Astrocyte (in vitro differentiated cells and primary cell): ENCODE results near the gene NSD2. TPM values are rescaled to one million over a fixed set of nuclear protein-coding genes. Genes with fewer than 3 reads are reported as not detected.

Experiments
- DNase-seq: peaks from one replicate; pipeline ENCODE4 v3.0.0-alpha.2; 2010; ENCODE audit warnings: low read depth
- FAIRE-seq: peaks from 2 replicates; lab custom pipeline; 2011; peaks lifted over from hg19 to GRCh38; lab: Jason Lieb, UNC
- H2AFZ ChIP-seq: 2 replicates; pipeline ENCODE4 v1.6.0; 2012; ENCODE audit warnings: low read depth, low read length, inconsistent platforms
- H3K27ac ChIP-seq: 2 replicates; pipeline ENCODE4 v1.5.1; 2011; ENCODE audit warnings: low read depth, low read length, inconsistent platforms
- H3K27me3 ChIP-seq: 2 replicates; pipeline ENCODE4 v1.6.0; 2011; ENCODE audit warnings: low read length, inconsistent platforms; ENCODE audit not compliant: insufficient read depth
- H3K36me3 ChIP-seq: 2 replicates; pipeline ENCODE4 v1.5.1; 2011; ENCODE audit warnings: low read length, inconsistent platforms; ENCODE audit not compliant: insufficient read depth
- H3K4me1 ChIP-seq: 2 replicates; pipeline ENCODE4 v1.5.1; 2011; ENCODE audit warnings: low read length, inconsistent platforms; ENCODE audit not compliant: insufficient read depth
- H3K4me2 ChIP-seq: 2 replicates; pipeline ENCODE4 v1.6.0; 2012; ENCODE audit warnings: low read length, inconsistent platforms
- H3K4me3 ChIP-seq: 2 replicates; pipeline ENCODE4 v1.5.1; 2011; ENCODE audit warnings: low read depth, mild to moderate bottlenecking, low read length, inconsistent platforms; ENCODE audit not compliant: insufficient read depth
- H3K79me2 ChIP-seq: 2 replicates; pipeline ENCODE4 v1.6.0; 2012; ENCODE audit warnings: mild to moderate bottlenecking, low read length, inconsistent platforms; ENCODE audit not compliant: insufficient read depth
- H3K9ac ChIP-seq: 2 replicates; pipeline ENCODE4 v1.6.0; 2012; ENCODE audit warnings: mild to moderate bottlenecking, low read length, inconsistent platforms
- H3K9me3 ChIP-seq: 2 replicates; pipeline ENCODE4 v1.5.1; 2012; ENCODE audit warnings: low read depth, mild to moderate bottlenecking, low read length, inconsistent platforms; ENCODE audit not compliant: insufficient read depth
- H4K20me1 ChIP-seq: 2 replicates; pipeline ENCODE4 v1.6.0; 2012; ENCODE audit warnings: low read length, inconsistent platforms; ENCODE audit not compliant: insufficient read depth
- H3K27ac Mint-ChIP-seq: one replicate; pipeline ENCODE4 v1.8.0; 2021; ENCODE audit warnings: mild to moderate bottlenecking, mixed read lengths; ENCODE audit not compliant: unreplicated experiment
- H3K27me3 Mint-ChIP-seq: one replicate; pipeline ENCODE4 v1.8.0; 2021; ENCODE audit warnings: low read depth, mixed read lengths; ENCODE audit not compliant: unreplicated experiment
- H3K36me3 Mint-ChIP-seq: one replicate; pipeline ENCODE4 v1.8.0; 2021; ENCODE audit warnings: low read depth, mixed read lengths; ENCODE audit not compliant: unreplicated experiment
- H3K4me1 Mint-ChIP-seq: one replicate; pipeline ENCODE4 v1.8.0; 2021; ENCODE audit warnings: low read depth, mixed read lengths; ENCODE audit not compliant: unreplicated experiment
- H3K4me3 Mint-ChIP-seq: one replicate; pipeline ENCODE4 v1.8.0; 2021; ENCODE audit warnings: mild to moderate bottlenecking, moderate library complexity, mixed read lengths; ENCODE audit not compliant: unreplicated experiment
- H3K9me3 Mint-ChIP-seq: one replicate; pipeline ENCODE4 v1.8.0; 2021; ENCODE audit warnings: mild to moderate bottlenecking, mixed read lengths; ENCODE audit not compliant: unreplicated experiment
- CTCF ChIP-seq: IDR thresholded peaks from 2 replicates; pipeline ENCODE4 v1.5.1; 2011; ENCODE audit warnings: low read depth, mild to moderate bottlenecking, inconsistent platforms, low read length, moderate library complexity; ENCODE audit not compliant: insufficient read depth
- EZH2 ChIP-seq: IDR thresholded peaks from 2 replicates; pipeline ENCODE4 v1.6.1; 2012; ENCODE audit warnings: mild to moderate bottlenecking, low read length, inconsistent platforms; ENCODE audit not compliant: insufficient read depth
- total RNA-seq: library from RNA; stranded (reverse); gene quantifications from 2 replicates; pipeline ENCODE4 v1.2.1, GENCODE V29; 2021

NSD2 gene
- total RNA-seq, 1 donor from 2014 or later, result 31.3 TPM

GRCh38 chr4:1975880-1976279 lies 104.7 kb downstream of the NSD2 start:
- Histone ChIP-seq H3K4me3 (no peak overlapping the region), H3K36me3 (peaks cover 26% of the 10 kb centered on the region), H3K27ac (no peak overlapping the region), H3K9ac (no peak overlapping the region), H3K27me3 (no peaks in the 10 kb centered on the region), H2AFZ (no peak overlapping the region), H4K20me1 (peaks cover 10% of the 10 kb centered on the region), H3K9me3 (no peaks in the 10 kb centered on the region), H3K4me2 (no peak overlapping the region), H3K79me2 (peaks cover 9% of the 10 kb centered on the region), H3K4me1 (no peaks in the 10 kb centered on the region)
- Mint-ChIP-seq H3K4me1 (no peaks in the 10 kb centered on the region), H3K27ac (no peak overlapping the region), H3K27me3 (no peaks in the 10 kb centered on the region), H3K9me3 (no peaks in the 10 kb centered on the region), H3K4me3 (no peak overlapping the region), H3K36me3 (peaks cover 12% of the 10 kb centered on the region)
- no peak for DNase-seq
- FAIRE-seq, result no peak
- TF ChIP-seq CTCF (no peak), EZH2 (no peak)

GRCh38 chr4:1976416-1977352 lies 105.5 kb downstream of the NSD2 start:
- Histone ChIP-seq H4K20me1 (peaks cover 14% of the 10 kb centered on the region), H3K9ac (no peak overlapping the region), H3K36me3 (peaks cover 20% of the 10 kb centered on the region), H3K27me3 (no peaks in the 10 kb centered on the region), H2AFZ (no peak overlapping the region), H3K9me3 (no peaks in the 10 kb centered on the region), H3K4me1 (no peaks in the 10 kb centered on the region), H3K4me3 (no peak overlapping the region), H3K27ac (no peak overlapping the region), H3K4me2 (no peak overlapping the region), H3K79me2 (peaks cover 9% of the 10 kb centered on the region)
- Mint-ChIP-seq H3K27me3 (no peaks in the 10 kb centered on the region), H3K4me3 (no peak overlapping the region), H3K27ac (no peak overlapping the region), H3K9me3 (no peaks in the 10 kb centered on the region), H3K4me1 (no peaks in the 10 kb centered on the region), H3K36me3 (peaks cover 14% of the 10 kb centered on the region)
- no peak for FAIRE-seq
- TF ChIP-seq EZH2 (no peak), CTCF (no peak)
- no peak for DNase-seq

DNA sequence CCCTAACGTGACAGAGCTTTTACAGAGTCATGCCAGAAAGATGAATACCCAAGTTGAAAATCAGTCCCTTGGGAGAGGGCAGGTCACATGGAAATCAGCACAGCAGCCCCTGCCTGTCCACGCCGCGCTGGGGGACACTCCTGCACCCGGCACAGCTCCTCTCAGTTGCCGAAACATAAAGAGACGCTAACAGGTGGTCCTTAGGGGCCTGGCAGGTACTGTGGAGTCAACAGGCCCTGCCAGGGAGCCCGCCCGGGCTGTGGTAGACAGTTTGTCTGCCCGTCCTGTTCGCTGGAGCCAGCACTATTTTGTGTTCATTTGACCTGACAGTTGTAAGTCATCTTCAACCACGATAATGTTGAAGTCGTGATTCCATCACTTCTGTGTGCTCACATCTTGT lies 107.0 kb downstream of the NSD2 start:
- peaks cover 29% of the 10 kb centered on the region for H3K36me3 ChIP-seq
- H3K27me3 Mint-ChIP-seq, result no peaks in the 10 kb centered on the region

More for the DNA sequence above, 107.0 kb downstream of the NSD2 start:
- Histone ChIP-seq H3K27me3 (no peaks in the 10 kb centered on the region), H3K9me3 (no peaks in the 10 kb centered on the region), H3K4me3 (no peak overlapping the region), H3K4me2 (no peak overlapping the region), H3K9ac (no peak overlapping the region), H3K79me2 (peaks cover 8% of the 10 kb centered on the region), H3K4me1 (no peaks in the 10 kb centered on the region), H3K27ac (no peak overlapping the region), H2AFZ (no peak overlapping the region), H4K20me1 (peaks cover 6% of the 10 kb centered on the region)
- TF ChIP-seq CTCF, result no peak
- no peak for TF ChIP-seq EZH2
- H3K36me3 Mint-ChIP-seq, result peaks cover 14% of the 10 kb centered on the region
- H3K4me3 Mint-ChIP-seq, result no peak overlapping the region
- DNase-seq (no peak), FAIRE-seq (no peak)
- H3K4me1 Mint-ChIP-seq, result no peaks in the 10 kb centered on the region
- no peaks in the 10 kb centered on the region for H3K9me3 Mint-ChIP-seq
- H3K27ac Mint-ChIP-seq, result no peak overlapping the region
